HG03103 (cell line): ENCODE results near the gene TEKT5.
"Not testable (repeated sequence)": the region's sequence is repeated elsewhere in the genome, so short reads cannot be mapped to it uniquely, and the experiment has no call there.

Source experiments
- ATAC-seq: cut with Tn5 transposase; IDR thresholded peaks from one replicate; pipeline ENCODE4 v1.9.1; 2021; ENCODE audit warnings: low read depth; ENCODE audit not compliant: unreplicated experiment

Gene TEKT5

DNA sequence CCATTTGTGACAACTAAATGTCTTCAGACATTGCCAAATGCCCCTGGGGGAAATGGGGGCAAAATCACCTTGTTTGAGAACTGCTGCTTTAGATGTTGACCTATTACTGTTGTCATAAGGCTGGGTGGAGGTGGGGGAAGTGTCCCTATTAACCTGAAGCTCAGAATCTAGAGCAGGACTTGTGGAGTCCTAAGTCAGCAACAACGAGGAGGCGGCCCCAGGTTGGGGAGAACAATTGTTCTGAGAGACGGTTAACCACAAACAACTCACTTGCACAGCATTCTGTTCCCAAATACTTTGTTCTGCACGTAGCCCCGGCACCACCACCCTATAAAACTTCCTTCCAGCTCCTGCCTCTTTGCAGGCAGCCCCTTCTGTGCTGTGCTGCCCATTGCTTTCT is 32.5 kb downstream of the TEKT5 start:
- ATAC-seq = no peak

DNA sequence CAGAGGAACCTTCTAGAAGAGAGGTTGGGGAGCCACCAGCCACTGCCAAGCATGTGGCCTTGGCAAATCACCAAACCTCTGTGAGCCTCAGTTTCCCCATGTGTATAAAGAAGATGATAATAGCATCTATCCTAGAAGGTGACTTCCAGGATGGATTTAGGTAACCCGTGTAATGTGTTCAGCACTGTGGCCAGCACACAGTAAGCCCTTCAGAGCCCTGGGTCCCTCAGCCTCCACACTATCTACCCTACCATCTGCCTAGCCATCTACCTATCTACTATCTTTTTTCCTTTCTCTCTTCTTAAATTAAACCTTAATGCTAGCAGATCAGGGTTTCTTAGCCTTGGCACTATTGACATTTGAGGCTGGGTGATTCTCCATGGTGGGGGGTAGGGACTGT is 33.0 kb downstream of the TEKT5 start:
- no peak for ATAC-seq

DNA sequence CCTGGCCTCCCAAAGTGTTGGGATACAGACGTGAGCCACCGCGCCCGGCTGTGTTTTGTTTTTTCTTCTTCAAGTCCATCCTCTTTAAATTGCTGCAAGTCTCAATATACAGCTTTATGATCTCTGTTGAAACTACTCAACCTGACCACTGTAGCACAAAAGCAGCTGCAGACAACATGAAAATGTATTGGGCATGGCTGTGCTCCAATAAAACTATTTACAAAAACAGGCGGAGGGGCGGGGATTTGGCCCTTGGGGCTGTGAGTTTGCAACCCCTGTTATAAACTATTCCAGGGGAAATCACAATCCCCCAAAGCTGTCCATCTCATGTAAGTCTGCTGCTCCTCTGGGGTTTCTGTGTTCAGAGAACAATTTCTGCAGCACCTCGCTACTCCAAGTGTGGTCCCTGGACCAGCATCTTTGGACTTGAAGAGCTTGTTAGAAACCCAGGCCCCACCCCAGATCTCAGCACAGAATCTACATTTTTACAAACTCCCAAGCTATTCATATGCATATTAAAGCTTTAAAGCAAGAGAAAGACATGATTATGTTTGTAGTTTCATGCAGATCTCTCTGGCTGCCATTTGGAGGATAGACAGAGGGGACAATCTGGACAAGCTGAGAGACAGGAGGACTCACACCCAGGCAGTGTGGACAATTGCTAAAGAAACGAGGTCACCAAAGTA is 33.6 kb downstream of the TEKT5 start:
- ATAC-seq = no peak

DNA sequence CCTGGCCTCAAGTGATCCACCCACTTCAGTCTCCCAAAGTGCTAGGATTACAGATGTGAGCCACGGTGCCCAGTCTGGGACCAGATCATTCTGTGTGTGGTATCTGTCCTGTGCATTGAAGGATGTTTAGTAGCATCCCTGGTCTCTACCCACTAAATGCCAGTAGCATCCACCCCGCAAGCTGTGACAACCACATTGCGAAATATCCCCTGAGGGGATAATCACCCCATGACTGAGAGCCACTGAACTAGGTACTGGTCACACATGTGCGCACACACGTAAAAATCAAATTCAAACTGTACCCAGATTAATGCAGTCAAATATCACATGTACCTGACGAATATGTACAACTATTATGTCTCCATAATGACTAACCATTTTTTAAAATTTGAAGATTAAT is 35.8 kb downstream of the TEKT5 start:
- ATAC-seq = no peak

DNA sequence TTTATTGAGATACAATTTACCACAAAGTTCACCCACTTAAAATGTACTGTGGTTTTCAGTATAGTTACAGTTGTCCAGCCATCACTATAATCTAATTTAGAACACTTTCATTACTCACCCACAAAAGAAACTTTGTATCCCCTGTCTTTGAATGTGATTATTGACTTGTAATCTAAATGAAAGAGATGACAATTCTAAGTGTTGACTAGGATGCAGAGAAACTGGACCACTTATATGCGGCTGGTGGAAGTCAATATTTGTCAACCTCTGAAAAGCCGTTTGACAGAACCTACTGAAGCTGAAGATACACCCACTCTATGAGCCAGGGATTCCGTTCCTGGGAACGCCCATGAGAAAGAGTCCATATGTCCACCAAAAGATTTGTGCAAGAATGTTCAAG is 36.8 kb downstream of the TEKT5 start:
- ATAC-seq = no peak

DNA sequence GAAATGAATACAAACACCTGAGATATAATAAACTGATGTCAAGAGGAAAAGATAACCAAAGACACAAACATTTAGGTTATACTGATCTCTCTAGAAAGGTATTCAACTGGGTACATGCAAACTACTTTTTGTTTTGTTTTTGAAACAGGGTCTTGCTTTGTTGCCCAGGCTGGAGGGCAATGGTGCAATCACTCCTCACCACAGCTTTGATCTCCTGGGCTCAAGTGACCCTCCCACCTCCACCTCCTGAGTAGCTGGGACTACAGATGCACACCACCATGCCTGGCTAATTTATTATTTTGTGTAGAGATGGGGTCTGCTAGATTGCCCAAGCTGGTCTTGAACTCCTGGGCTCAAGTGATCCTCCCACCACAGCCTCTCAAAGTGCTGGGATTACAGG is 38.1 kb downstream of the TEKT5 start:
- ATAC-seq = no peak

DNA sequence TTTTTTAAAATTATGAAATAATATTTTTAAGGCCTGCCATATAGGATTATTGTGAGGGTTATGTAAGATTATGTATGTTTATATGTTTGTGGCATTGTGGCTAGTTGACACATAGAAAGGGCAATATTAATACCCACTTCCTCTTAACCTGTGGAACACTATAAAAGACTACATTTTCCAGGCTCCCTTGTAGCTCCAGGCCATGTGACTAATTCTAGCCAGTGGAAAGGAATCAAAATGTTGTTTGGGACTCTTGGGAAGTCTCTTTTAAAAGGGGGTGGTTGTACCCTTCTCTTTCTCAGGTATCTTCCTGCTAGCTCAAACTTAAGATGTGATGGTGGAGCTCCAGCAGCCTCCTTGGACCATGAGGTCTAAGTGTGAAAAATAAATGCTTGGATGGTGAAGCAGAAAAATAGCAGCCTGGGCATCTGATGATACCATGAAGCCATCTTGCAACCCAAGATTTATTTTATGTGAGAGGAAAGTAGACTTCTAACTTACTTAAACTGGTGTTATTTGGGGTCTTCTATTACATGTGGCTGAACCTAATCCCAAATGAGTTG is 39.2 kb downstream of the TEKT5 start:
- ATAC-seq = no peak

DNA sequence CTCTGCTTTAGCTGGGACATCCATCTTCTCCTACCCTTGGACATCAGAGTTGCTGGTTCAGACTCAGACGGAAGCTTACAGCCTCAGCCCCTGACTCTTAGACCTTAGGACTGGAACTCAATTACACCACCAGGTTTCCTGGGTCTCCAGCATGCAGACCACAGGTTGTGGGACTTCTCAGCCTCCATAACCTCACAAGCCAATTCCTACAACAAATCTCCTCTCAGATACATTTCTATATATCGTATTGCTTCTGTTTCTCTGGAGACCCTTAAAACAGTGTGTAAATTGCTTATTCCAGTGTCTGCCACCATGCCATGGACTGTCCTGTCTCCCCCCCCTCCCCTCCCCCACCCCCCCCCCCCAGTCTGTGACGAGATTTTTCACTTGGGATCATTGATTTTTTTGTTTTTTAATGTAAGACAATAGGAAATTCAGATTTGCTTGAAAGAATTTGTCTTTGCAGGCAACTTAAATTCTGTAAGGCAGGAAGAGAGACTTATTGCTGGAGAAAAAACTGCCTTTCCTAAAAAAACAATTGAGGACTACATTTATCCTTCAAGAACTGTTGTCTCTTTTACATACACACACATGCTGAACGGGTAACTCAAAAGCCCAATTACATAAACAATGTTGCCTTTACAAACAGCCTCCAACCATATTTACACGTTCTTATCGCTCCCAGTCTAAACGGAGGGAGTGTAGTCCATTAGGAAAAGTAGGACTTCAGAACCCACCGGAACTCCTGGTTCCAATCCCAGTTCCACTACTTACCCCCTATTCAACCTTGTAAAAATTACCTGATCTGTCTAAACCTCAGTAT is 39.9 kb downstream of the TEKT5 start:
- no peak for ATAC-seq

DNA sequence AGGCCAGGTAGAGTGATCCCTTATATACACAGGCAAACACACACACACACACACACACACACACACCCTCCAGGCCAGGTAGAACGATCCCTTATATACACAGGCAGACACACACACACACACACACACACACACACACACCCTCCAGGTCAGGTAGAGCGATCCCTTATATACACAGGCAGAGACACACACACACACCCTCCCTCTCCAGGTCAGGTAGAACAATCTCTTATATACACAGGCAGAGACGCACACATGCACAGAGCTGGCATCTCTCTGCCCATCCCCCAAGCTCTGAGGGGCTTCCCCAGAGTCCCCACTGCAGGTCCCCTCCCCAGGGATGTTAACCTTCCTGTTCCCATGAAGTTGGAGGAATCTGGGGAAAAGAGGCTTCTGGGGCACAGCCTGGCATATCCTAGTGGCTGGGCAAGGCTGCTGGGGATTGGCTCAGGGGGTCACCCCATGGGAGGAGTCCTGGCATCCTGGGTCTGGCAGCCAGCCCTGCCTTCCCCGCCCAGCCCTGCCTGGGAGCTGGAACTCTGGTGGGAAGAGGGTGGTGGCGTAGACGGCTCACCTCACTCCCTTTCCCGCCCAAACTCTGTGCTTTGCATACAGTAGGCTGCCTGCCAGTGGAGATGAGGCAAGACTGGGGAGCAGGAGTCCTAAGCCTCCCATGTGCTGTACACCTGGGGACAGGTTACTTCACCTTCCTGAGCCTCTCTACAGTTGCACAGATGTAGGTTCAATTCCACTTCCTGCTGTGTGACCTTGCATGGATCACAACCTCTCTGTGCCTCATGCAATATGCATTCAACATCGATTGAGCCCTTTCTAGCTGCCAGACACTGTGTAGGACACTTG is 41.8 kb downstream of the TEKT5 start:
- ATAC-seq = no peak

DNA sequence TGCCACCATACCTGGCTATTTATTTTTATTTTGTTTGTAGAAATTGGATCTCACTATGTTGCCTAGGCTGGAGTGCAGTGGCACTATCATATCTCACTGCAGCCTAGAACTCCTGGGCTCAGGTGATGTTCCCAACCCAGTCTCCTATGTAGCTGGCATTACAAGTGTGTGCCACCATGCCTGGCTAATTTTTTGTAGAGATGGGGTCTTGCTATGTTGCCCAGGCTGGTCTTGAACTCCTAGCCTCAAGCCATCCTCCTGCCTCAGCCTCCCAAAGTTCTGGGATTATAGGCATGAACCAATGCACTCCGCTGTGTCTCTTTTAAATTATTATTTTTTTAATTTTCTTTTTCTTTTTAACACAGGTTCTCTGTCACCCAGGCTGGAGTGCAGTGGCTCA is 45.6 kb downstream of the TEKT5 start:
- ATAC-seq = not testable (repeated sequence)

DNA sequence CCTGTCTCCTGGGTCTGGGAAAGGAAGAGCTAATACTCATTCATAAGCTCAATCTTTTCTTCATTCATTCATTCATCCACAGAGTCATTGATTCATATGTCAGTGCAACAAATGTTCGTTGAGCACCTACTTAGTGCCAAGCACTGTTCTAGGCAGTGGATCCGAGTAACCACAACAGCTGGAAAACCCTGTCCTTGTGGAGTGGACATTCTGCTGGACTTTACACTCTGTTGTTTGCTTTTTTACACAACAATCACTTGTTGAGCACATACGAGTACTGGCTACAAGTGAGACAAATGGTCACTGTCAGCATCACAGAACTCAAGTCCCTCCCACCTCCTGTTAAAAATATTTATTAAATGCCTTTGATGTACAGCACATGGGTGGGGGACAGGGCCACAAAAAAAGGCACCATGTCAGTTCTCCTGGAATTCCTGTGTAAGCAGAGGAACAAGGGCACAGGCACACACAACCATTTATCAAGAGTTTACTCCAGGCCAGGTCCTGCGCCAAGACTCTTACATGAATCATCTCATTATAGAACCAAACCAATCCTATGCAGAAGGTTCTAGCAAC is 46.9 kb downstream of the TEKT5 start:
- ATAC-seq = no peak

DNA sequence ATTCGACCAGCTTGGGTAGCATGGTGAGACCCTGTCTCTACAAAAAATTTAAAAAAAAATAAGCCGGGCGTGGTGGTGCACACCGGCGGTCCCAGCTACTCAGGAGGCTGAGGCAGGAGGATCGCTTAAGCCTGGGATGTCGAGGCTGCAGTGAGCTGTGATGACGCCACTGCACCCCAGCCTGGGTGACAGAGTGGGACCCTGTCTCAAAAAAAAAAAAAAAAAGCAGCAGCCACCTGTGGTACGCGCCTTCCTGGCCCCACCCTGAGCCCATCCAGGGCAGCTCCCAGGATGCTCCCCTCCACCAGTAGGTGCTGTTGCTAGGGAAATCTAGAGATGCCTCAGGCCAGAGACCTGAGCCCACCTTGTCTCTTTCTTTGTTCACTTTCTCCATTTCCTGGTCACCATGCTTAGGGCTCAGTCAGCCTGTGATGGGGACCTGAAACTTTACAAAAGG is 47.4 kb downstream of the TEKT5 start:
- ATAC-seq = no peak

DNA sequence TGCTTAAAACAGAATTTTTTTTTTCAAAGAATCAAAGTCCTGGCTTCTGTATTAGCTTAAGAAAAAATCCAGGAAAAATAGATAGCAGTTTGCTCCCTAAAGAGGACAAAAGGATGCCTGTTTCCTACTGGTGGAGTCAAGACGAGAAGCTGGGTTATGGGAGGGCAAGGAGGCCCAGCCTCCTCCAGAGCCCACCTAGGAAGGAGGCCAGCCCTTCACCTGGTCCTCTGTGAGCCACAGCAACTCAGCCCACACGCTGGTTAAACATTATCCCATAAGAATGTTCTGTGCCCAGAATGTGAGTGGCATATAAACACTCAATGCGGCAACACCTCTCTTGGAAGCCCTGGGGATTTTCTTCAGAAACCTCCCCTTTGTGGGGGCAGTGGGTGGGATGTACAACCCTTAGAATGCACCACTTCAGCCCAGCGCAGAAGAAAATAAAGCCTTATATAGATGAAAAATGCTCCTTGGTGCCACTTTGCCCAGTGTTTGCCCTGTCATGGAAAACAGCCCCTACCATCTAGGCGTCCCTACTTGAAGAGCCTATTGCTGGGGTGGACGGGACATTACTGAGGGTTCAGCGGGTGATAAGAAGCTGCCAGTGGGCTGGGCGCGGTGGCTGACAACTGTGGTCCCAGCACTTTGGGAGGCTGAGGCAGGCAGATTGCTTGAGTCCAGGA is 48.0 kb downstream of the TEKT5 start:
- no peak for ATAC-seq

DNA sequence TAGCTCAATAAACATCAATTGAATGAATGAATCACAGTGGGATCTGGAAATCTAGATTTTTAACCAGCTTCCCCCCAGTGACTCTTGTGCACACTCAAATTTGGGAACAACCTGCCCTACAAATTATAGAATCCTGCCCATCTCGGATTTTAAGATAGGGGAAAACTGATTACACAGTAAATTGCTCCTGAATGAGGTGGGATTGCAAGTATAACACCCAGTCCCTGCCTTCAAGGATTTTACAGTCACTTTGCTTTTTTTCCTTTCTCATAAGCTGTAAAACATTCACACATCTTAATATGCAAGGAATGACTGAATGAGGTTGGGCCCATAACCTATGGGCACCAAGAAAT is 48.5 kb downstream of the TEKT5 start:
- no peak for ATAC-seq

DNA sequence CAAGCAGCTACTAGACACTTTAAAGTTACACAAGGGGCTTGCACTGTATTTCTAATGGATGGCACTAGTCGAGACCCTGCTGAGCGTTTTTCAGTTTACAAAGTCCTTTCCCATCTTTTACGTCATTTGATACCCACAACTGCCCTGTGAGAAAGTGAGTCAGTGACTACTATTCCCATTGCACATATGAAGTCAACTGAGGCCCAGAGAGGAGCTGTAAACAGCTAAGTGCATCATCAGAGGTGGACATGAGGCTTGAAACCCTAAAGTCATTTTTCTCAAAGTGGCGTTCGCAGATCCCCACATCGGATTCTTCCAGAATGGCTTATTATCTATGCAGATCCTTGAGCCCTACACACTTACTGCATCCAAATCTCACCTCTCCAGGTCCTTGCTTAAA is 50.6 kb downstream of the TEKT5 start:
- no peak for ATAC-seq

DNA sequence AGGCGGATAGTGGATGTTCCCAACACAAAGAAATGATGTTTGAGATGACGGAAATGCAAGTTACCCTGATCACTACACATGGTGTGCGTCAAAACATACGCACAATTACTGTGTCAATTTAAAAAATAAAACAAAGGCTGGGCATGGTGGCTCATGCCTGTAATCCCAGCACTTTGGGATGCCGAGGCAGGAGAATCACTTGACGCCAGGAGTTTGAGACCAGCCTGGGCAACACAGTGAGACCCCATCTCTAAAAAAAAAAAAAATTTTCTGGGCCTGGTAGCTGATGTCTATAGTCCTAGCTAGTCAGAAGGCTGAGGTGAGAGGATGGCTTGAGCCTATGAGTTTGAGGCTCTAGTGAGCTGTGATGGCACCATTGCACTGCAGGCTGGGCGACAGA is 51.8 kb downstream of the TEKT5 start:
- no peak for ATAC-seq

DNA sequence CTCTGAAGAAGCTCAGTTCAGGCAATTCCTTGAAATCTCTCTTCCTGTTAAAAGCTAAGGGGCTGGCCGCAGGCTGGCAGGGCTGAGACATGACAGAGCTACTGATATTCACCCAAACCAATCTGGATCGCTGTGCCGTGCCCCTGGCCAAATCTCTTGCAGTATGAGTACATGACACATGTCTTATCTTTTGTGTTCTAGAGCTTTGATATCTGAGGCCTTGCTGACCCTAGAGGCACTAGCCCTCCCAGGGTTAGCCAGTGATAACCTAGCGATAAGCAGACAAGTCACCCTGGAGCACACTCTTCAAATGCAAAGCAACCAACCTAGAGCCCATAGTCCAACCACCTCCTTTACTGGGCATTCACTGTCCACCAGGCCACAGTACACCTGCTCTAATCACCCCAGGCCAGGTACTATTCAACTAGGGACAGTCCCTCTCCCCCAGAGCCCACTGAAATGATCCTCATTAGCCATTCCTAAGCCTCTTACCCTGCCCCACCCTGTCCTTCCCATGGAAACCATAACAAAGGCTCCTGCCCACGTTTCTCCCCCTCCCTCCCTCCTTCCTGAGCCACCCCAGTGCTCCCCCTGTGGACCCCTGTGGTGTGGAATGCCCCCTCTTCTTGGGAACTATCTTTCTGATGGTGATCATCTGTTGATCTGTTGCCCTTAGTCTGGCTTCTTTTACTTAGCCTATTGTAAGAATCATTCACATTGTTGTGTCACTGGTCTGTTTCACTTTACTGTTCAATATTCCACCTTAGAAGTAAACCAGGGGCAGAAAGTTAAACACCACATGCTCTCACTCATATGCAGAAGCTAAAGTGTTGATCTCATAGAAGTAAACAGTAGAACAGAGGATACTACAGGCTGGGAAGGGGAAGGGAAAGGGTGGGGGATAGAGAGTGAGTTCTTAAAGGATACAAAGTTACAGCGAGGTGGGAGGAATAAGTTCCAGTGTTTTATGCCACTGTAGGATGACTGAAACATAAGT is 52.5 kb downstream of the TEKT5 start:
- ATAC-seq = no peak

DNA sequence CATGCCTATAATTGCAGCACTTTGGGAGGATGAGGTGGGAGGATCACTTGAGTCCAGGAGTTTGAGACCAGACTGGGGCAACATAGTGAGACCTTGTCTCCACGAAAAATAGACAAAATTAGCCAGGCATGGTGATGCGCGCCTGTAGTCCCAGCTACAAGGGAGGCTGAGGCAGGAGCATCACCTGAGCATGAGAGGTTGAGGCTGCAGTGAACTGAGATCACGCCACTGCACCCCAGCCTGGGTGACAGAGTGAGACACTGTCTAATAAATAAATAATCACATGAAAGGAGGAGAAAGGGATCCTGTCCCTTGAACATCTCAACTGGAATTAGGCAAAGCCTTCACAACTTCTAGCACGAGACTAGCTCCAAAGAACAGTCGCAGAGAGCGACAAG is 53.2 kb downstream of the TEKT5 start:
- ATAC-seq = no peak

DNA sequence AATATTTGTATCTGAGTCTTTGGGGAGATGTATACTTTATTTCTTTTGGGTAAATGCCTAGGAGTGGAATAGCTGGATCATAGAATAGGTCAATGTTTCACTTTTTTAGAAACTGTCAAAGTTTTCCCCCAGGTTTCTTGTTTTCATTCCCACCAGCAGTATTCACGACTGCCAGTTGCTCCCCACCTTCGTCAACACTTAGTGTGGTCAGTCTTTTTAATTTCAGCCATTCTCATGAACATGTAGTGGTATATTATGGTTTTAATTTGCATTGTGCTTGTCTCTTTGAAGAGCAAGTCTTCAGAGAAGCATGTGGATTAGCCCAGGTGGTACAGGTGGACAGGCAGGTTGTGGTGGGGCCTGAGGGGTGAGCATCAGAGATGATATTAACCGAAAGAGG is 53.8 kb downstream of the TEKT5 start:
- ATAC-seq = no peak
